Mesendoderm (in vitro differentiated cells): ENCODE data around the gene PELI2.

Experiments used
- DNase-seq: peaks from one replicate; pipeline ENCODE4 v3.0.0; 2013
- H2AK5ac ChIP-seq: 2 replicates; pipeline ENCODE4 v1.6.1; 2013; ENCODE audit warnings: low read length, inconsistent platforms
- H2BK120ac ChIP-seq: 2 replicates; pipeline ENCODE4 v1.6.1; 2013; ENCODE audit warnings: low read depth, mild to moderate bottlenecking, low read length, moderate library complexity, mixed read lengths
- H2BK15ac ChIP-seq: replicated peaks from 2 replicates; pipeline ENCODE4 v1.6.1; 2013; ENCODE audit warnings: low read depth, mild to moderate bottlenecking, moderate library complexity
- H2BK5ac ChIP-seq: 2 replicates; pipeline ENCODE4 v1.6.1; 2013; ENCODE audit warnings: low read length, inconsistent platforms
- H3K18ac ChIP-seq: 2 replicates; pipeline ENCODE4 v1.6.1; 2013; ENCODE audit warnings: mild to moderate bottlenecking, low read length, mixed read lengths
- H3K23ac ChIP-seq: one replicate; pipeline ENCODE4 v1.6.1; 2013; ENCODE audit warnings: low read length
- H3K27ac ChIP-seq: 2 replicates; pipeline ENCODE4 v1.5.1; 2013; ENCODE audit warnings: low read depth, mild to moderate bottlenecking, inconsistent platforms, low read length, moderate library complexity
- H3K27me3 ChIP-seq: 2 replicates; pipeline ENCODE4 v1.6.1; 2013; ENCODE audit warnings: low read length, control low read depth, mild to moderate bottlenecking, inconsistent platforms; ENCODE audit not compliant: insufficient read depth, poor library complexity
- H3K36me3 ChIP-seq: 2 replicates; pipeline ENCODE4 v1.6.1; 2013; ENCODE audit warnings: low read length, inconsistent platforms; ENCODE audit not compliant: control insufficient read depth, insufficient read depth
- H3K4ac ChIP-seq: one replicate; pipeline ENCODE4 v1.6.1; 2013; ENCODE audit warnings: low read depth, mild to moderate bottlenecking, low read length, moderate library complexity
- H3K4me1 ChIP-seq: 2 replicates; pipeline ENCODE4 v1.6.1; 2013; ENCODE audit warnings: low read depth, low read length, inconsistent platforms; ENCODE audit not compliant: control insufficient read depth
- H3K4me2 ChIP-seq: 2 replicates; pipeline ENCODE4 v1.6.1; 2013; ENCODE audit warnings: low read length
- H3K4me3 ChIP-seq: 2 replicates; pipeline ENCODE4 v1.5.1; 2013; ENCODE audit warnings: mild to moderate bottlenecking, low read length
- H3K56ac ChIP-seq: one replicate; pipeline ENCODE4 v1.6.1; 2013; ENCODE audit warnings: low read length
- H3K79me1 ChIP-seq: 2 replicates; pipeline ENCODE4 v1.6.1; 2013; ENCODE audit warnings: low read length, inconsistent platforms
- H3K79me2 ChIP-seq: 2 replicates; pipeline ENCODE4 v1.6.1; 2013; ENCODE audit warnings: mild to moderate bottlenecking, low read length; ENCODE audit not compliant: control insufficient read depth, insufficient read depth
- H3K9ac ChIP-seq: 2 replicates; pipeline ENCODE4 v1.6.1; 2013; ENCODE audit warnings: low read length, inconsistent platforms
- H4K5ac ChIP-seq: one replicate; pipeline ENCODE4 v1.6.1; 2013; ENCODE audit warnings: low read length
- H4K8ac ChIP-seq: one replicate; pipeline ENCODE4 v1.6.1; 2013; ENCODE audit warnings: low read depth, mild to moderate bottlenecking, control low read depth, low read length, moderate library complexity
- WGBS: extraction: QIAGEN DNeasy Blood & Tissue Kit; methylation state at CpG from one replicate; pipeline ENCODE4 v1.1.7; 2013; ENCODE audit warnings: low lambda C conversion rate, missing lambda C conversion rate; ENCODE audit not compliant: insufficient coverage; ENCODE audit errors: extremely low coverage; 5-methylcytosine and 5-hydroxymethylcytosine counted together

The PELI2 gene

GRCh38 chr14:56129092-56129491 is 10.9 kb downstream of the PELI2 start:
- H3K4me1 ChIP-seq = peaks cover 3% of the 10 kb centered on the region

GRCh38 chr14:56129933-56130332 is 11.7 kb downstream of the PELI2 start:
- H3K9ac ChIP-seq = no peak overlapping the region

More at GRCh38 chr14:56129092-56129491, 10.9 kb downstream of the PELI2 start:
- no peak overlapping the region for H4K5ac ChIP-seq
- no peak overlapping the region for H3K18ac ChIP-seq
- no peak overlapping the region for H3K4me2 ChIP-seq
- no peak overlapping the region for H3K4me3 ChIP-seq
- no peak overlapping the region for H3K56ac ChIP-seq
- H2BK15ac ChIP-seq = no peak overlapping the region
- H3K4ac ChIP-seq = no peak overlapping the region
- H3K9ac ChIP-seq = no peak overlapping the region
- H3K79me2 ChIP-seq = peaks cover 10% of the 10 kb centered on the region
- H2BK120ac ChIP-seq = no peak overlapping the region
- no peak overlapping the region for H2BK5ac ChIP-seq
- no peak overlapping the region for H4K8ac ChIP-seq
- H3K23ac ChIP-seq = no peak overlapping the region
- DNase-seq = no peak
- no peak overlapping the region for H2AK5ac ChIP-seq
- H3K79me1 ChIP-seq = peaks cover 17% of the 10 kb centered on the region
- no CpG with 5 or more reads among the region's 3 CpGs for WGBS
- H3K27ac ChIP-seq = no peak overlapping the region
- H3K36me3 ChIP-seq = no peaks in the 10 kb centered on the region
- no peaks in the 10 kb centered on the region for H3K27me3 ChIP-seq

DNA sequence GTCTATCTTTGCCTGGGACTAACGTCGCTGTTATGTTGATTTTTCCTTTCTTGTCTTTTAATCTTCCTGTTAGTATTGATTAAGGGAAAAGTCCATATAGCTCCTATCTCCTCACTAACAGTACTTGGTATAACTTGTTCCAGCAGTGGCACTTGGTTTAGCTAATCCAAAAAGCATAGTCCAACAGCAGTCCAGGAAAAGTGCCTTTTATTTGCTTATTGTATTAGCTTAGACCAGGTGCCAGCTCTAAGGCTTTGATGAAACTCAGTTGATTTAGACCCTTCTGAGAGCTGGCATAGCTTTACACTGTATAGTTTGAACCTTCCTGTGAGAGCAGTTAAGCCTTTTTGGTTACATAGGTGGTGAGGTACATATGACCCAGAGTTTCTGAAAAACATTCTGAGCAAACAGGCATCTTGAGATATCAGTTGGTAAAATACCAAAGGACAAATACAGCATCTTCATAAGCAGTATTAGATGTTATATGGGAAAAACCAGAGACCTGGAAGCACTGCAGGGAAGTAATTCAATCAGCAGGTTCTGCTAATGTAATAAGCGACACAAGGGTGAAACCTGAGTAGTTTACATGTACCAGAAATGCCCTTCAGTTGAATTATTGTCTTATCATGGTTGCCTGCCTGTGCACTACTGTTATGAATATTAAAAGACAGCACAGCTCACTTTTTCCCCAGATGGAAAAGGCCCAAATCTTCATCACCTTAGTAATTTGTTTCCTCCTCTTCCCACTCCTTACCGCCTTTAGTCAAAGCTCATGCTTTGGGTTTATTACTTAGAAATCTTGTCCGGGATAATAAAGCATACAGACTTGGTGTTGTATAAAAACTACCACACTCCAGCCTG is 13.0 kb downstream of the PELI2 start:
- H3K79me1 ChIP-seq = peaks cover 4% of the 10 kb centered on the region
- H4K5ac ChIP-seq = no peak overlapping the region
- no peak overlapping the region for H2AK5ac ChIP-seq
- no peak for DNase-seq
- H3K27me3 ChIP-seq = no peaks in the 10 kb centered on the region
- no peak overlapping the region for H3K23ac ChIP-seq
- no peak overlapping the region for H3K4ac ChIP-seq
- H3K9ac ChIP-seq = no peak overlapping the region
- H3K56ac ChIP-seq = no peak overlapping the region
- no peak overlapping the region for H4K8ac ChIP-seq
- no peak overlapping the region for H2BK120ac ChIP-seq
- no peak overlapping the region for H2BK15ac ChIP-seq
- WGBS = no CpG with 5 or more reads among the region's 5 CpGs
- no peak overlapping the region for H3K4me2 ChIP-seq
- H3K4me3 ChIP-seq = no peak overlapping the region
- no peak overlapping the region for H3K18ac ChIP-seq
- no peaks in the 10 kb centered on the region for H3K36me3 ChIP-seq
- H2BK5ac ChIP-seq = no peak overlapping the region
- H3K79me2 ChIP-seq = peaks cover 3% of the 10 kb centered on the region
- H3K4me1 ChIP-seq = peaks cover 3% of the 10 kb centered on the region
- H3K27ac ChIP-seq = no peak overlapping the region

More at GRCh38 chr14:56129933-56130332, 11.7 kb downstream of the PELI2 start:
- no CpG with 5 or more reads among the region's 4 CpGs for WGBS
- Histone ChIP-seq H3K4me1 (peaks cover 3% of the 10 kb centered on the region), H4K8ac (no peak overlapping the region), H3K23ac (no peak overlapping the region), H2BK15ac (no peak overlapping the region), H3K56ac (no peak overlapping the region), H2AK5ac (no peak overlapping the region), H3K79me2 (peaks cover 8% of the 10 kb centered on the region), H3K18ac (no peak overlapping the region), H3K4me3 (no peak overlapping the region), H3K4ac (no peak overlapping the region), H2BK120ac (no peak overlapping the region), H3K27ac (no peak overlapping the region), H4K5ac (no peak overlapping the region), H3K79me1 (peaks cover 10% of the 10 kb centered on the region), H3K4me2 (no peak overlapping the region), H2BK5ac (no peak overlapping the region), H3K27me3 (no peaks in the 10 kb centered on the region), H3K36me3 (no peaks in the 10 kb centered on the region)
- DNase-seq = peak; percentile 51

DNA sequence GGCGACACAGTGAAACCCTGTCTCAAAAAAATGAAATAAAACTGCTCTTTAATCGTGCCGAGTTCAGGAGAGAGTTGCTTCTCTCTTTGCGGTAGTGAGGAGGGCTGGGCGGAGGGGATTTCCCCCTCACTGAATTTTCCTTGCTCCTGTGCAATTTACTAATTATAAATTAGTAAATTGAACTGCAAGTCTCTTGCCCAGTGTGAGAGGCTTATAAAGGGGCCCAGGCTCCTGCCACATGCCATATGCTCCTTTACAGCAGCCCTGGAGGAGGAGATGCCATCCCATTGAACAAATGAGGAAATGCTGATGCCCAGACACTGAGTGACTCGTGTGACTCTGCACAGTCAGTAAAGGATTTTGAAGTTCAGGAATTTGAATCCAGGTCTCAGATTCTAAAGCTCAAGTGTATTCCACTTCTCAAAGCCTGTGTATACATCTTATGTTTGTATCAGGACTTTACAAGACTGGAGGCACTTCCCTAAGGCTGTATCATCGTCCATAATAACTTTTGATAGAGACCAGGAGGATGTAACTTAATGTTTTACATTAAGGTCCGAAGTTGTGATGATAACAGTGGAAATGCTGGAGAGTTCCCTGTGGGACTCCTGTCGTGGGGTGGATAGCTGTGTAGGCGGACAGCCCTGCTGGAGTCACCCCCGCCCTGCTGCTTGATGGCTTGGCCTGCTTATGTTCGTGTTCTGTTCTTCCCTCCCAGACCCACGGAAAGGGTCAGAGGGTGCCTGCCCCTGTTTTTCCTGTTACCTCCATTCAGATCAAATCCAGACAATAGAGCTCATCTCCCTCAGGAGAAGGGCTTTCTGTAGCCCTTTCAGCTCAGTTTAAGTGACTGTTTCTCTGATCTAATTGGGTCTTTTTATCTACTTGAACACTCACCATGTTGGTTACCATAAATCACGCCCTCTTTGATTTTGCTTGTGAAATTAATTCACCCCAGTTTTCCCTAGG is 13.9 kb downstream of the PELI2 start:
- Histone ChIP-seq H3K36me3 (no peaks in the 10 kb centered on the region), H2AK5ac (no peak overlapping the region), H3K79me1 (peaks cover 4% of the 10 kb centered on the region), H3K4me2 (no peak overlapping the region), H4K5ac (no peak overlapping the region), H2BK15ac (no peak overlapping the region), H3K79me2 (peaks cover 3% of the 10 kb centered on the region), H3K18ac (no peak overlapping the region), H2BK120ac (no peak overlapping the region), H4K8ac (no peak overlapping the region), H3K27ac (no peak overlapping the region), H3K27me3 (no peaks in the 10 kb centered on the region), H3K9ac (no peak overlapping the region), H3K4me1 (peaks cover 3% of the 10 kb centered on the region), H3K23ac (no peak overlapping the region), H3K56ac (peak overlapping the region; percentile 12), H2BK5ac (no peak overlapping the region), H3K4me3 (no peak overlapping the region), H3K4ac (no peak overlapping the region)
- no CpG with 5 or more reads among the region's 14 CpGs for WGBS
- no peak for DNase-seq

- no peak overlapping the region for H2BK15ac ChIP-seq
- no peak overlapping the region for H3K4me3 ChIP-seq
- no peak overlapping the region for H3K9ac ChIP-seq
- no peak overlapping the region for H3K4ac ChIP-seq
- whole genome bisulfite sequencing = no CpG with 5 or more reads among the region's 4 CpGs
- peaks cover 1% of the 10 kb centered on the region for H3K79me2 ChIP-seq
- H4K8ac ChIP-seq = no peak overlapping the region
- no peak overlapping the region for H3K27ac ChIP-seq
- H3K4me1 ChIP-seq = peaks cover 3% of the 10 kb centered on the region
- no peak overlapping the region for H3K56ac ChIP-seq
- H4K5ac ChIP-seq = no peak overlapping the region
- peaks cover 2% of the 10 kb centered on the region for H3K79me1 ChIP-seq
- H3K23ac ChIP-seq = no peak overlapping the region
- H2BK5ac ChIP-seq = no peak overlapping the region
- H3K36me3 ChIP-seq = no peaks in the 10 kb centered on the region
- DNase-seq = peak; percentile 54
- no peak overlapping the region for H2AK5ac ChIP-seq
- H3K27me3 ChIP-seq = no peaks in the 10 kb centered on the region
- H3K18ac ChIP-seq = no peak overlapping the region
- no peak overlapping the region for H2BK120ac ChIP-seq
- H3K4me2 ChIP-seq = no peak overlapping the region
Observed at GRCh38 chr14:56133547-56133946, 15.3 kb downstream of the PELI2 start.
